Mesendoderm (in vitro differentiated cells): ENCODE measurements around the gene SMIM1.

ENCODE experiments used
- DNase-seq: peaks from one replicate; pipeline ENCODE4 v3.0.0; 2013
- H2AK5ac ChIP-seq: 2 replicates; pipeline ENCODE4 v1.6.1; 2013; ENCODE audit warnings: low read length, inconsistent platforms
- H2BK120ac ChIP-seq: 2 replicates; pipeline ENCODE4 v1.6.1; 2013; ENCODE audit warnings: low read depth, mild to moderate bottlenecking, low read length, moderate library complexity, mixed read lengths
- H2BK15ac ChIP-seq: replicated peaks from 2 replicates; pipeline ENCODE4 v1.6.1; 2013; ENCODE audit warnings: low read depth, mild to moderate bottlenecking, moderate library complexity
- H2BK5ac ChIP-seq: 2 replicates; pipeline ENCODE4 v1.6.1; 2013; ENCODE audit warnings: low read length, inconsistent platforms
- H3K18ac ChIP-seq: 2 replicates; pipeline ENCODE4 v1.6.1; 2013; ENCODE audit warnings: mild to moderate bottlenecking, low read length, mixed read lengths
- H3K23ac ChIP-seq: one replicate; pipeline ENCODE4 v1.6.1; 2013; ENCODE audit warnings: low read length
- H3K27ac ChIP-seq: 2 replicates; pipeline ENCODE4 v1.5.1; 2013; ENCODE audit warnings: low read depth, mild to moderate bottlenecking, inconsistent platforms, low read length, moderate library complexity
- H3K27me3 ChIP-seq: 2 replicates; pipeline ENCODE4 v1.6.1; 2013; ENCODE audit warnings: low read length, control low read depth, mild to moderate bottlenecking, inconsistent platforms; ENCODE audit not compliant: insufficient read depth, poor library complexity
- H3K36me3 ChIP-seq: 2 replicates; pipeline ENCODE4 v1.6.1; 2013; ENCODE audit warnings: low read length, inconsistent platforms; ENCODE audit not compliant: control insufficient read depth, insufficient read depth
- H3K4ac ChIP-seq: one replicate; pipeline ENCODE4 v1.6.1; 2013; ENCODE audit warnings: low read depth, mild to moderate bottlenecking, low read length, moderate library complexity
- H3K4me1 ChIP-seq: 2 replicates; pipeline ENCODE4 v1.6.1; 2013; ENCODE audit warnings: low read depth, low read length, inconsistent platforms; ENCODE audit not compliant: control insufficient read depth
- H3K4me2 ChIP-seq: 2 replicates; pipeline ENCODE4 v1.6.1; 2013; ENCODE audit warnings: low read length
- H3K4me3 ChIP-seq: 2 replicates; pipeline ENCODE4 v1.5.1; 2013; ENCODE audit warnings: mild to moderate bottlenecking, low read length
- H3K56ac ChIP-seq: one replicate; pipeline ENCODE4 v1.6.1; 2013; ENCODE audit warnings: low read length
- H3K79me1 ChIP-seq: 2 replicates; pipeline ENCODE4 v1.6.1; 2013; ENCODE audit warnings: low read length, inconsistent platforms
- H3K79me2 ChIP-seq: 2 replicates; pipeline ENCODE4 v1.6.1; 2013; ENCODE audit warnings: mild to moderate bottlenecking, low read length; ENCODE audit not compliant: control insufficient read depth, insufficient read depth
- H3K9ac ChIP-seq: 2 replicates; pipeline ENCODE4 v1.6.1; 2013; ENCODE audit warnings: low read length, inconsistent platforms
- H4K5ac ChIP-seq: one replicate; pipeline ENCODE4 v1.6.1; 2013; ENCODE audit warnings: low read length
- H4K8ac ChIP-seq: one replicate; pipeline ENCODE4 v1.6.1; 2013; ENCODE audit warnings: low read depth, mild to moderate bottlenecking, control low read depth, low read length, moderate library complexity
- WGBS: extraction: QIAGEN DNeasy Blood & Tissue Kit; methylation state at CpG from one replicate; pipeline ENCODE4 v1.1.7; 2013; ENCODE audit warnings: low lambda C conversion rate, missing lambda C conversion rate; ENCODE audit not compliant: insufficient coverage; ENCODE audit errors: extremely low coverage; 5-methylcytosine and 5-hydroxymethylcytosine counted together

Gene SMIM1

GRCh38 chr1:3778590-3779264 lies 6.2 kb downstream of the SMIM1 start:
- no peak overlapping the region for H2AK5ac ChIP-seq
- no peaks in the 10 kb centered on the region for H3K79me1 ChIP-seq
- no peak overlapping the region for H3K27ac ChIP-seq
- no peak overlapping the region for H3K4me2 ChIP-seq
- H2BK120ac ChIP-seq = no peak overlapping the region
- H3K56ac ChIP-seq = no peak overlapping the region
- H3K23ac ChIP-seq = no peak overlapping the region
- H2BK5ac ChIP-seq = no peak overlapping the region
- H4K5ac ChIP-seq = no peak overlapping the region
- H3K4ac ChIP-seq = no peak overlapping the region
- H3K27me3 ChIP-seq = no peaks in the 10 kb centered on the region
- no peak overlapping the region for H2BK15ac ChIP-seq
- DNase-seq = no peak
- no peak overlapping the region for H4K8ac ChIP-seq
- no peaks in the 10 kb centered on the region for H3K79me2 ChIP-seq
- H3K4me1 ChIP-seq = no peaks in the 10 kb centered on the region
- H3K36me3 ChIP-seq = peaks cover 11% of the 10 kb centered on the region
- WGBS = no CpG with 5 or more reads among the region's 14 CpGs
- no peak overlapping the region for H3K9ac ChIP-seq
- H3K18ac ChIP-seq = no peak overlapping the region
- no peak overlapping the region for H3K4me3 ChIP-seq

GRCh38 chr1:3779265-3779911 lies 6.8 kb downstream of the SMIM1 start:
- no peak overlapping the region for H3K4me3 ChIP-seq
- H4K5ac ChIP-seq = no peak overlapping the region
- H2AK5ac ChIP-seq = no peak overlapping the region
- peaks cover 14% of the 10 kb centered on the region for H3K36me3 ChIP-seq
- H3K79me2 ChIP-seq = no peaks in the 10 kb centered on the region
- no peak overlapping the region for H3K9ac ChIP-seq
- H3K79me1 ChIP-seq = no peaks in the 10 kb centered on the region
- no peak overlapping the region for H2BK15ac ChIP-seq
- DNase-seq = no peak
- no peak overlapping the region for H4K8ac ChIP-seq
- H3K23ac ChIP-seq = no peak overlapping the region
- no peak overlapping the region for H3K4ac ChIP-seq
- no peak overlapping the region for H3K4me2 ChIP-seq
- WGBS = no CpG with 5 or more reads among the region's 23 CpGs
- no peak overlapping the region for H3K27ac ChIP-seq
- no peak overlapping the region for H2BK5ac ChIP-seq
- H3K18ac ChIP-seq = no peak overlapping the region
- H2BK120ac ChIP-seq = no peak overlapping the region
- no peaks in the 10 kb centered on the region for H3K4me1 ChIP-seq
- no peak overlapping the region for H3K56ac ChIP-seq
- no peaks in the 10 kb centered on the region for H3K27me3 ChIP-seq

DNA sequence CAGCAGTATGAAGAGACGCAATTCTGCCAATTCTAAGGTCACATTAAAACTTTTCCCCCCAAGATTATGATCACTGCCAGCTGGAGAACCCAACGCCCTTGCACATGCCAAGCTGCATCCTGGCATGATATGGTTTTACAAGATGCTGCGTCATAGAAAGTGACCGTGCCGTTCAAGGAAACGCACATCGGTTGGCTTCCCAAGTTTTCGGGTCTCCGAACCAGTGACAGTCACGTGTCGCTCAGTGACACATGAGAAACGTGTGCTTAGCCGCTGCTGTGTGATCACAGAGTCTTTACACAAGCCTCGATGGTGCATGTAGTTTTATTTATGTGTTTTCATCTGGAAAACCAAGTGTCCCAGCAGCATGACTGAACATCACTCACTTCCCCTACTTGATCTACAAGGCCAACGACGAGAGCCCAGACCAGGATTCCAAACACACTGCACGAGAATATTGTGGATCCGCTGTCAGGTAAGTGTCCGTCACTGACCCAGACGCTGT lies 7.4 kb downstream of the SMIM1 start:
- DNase-seq = no peak
- peaks cover 15% of the 10 kb centered on the region for H3K36me3 ChIP-seq

GRCh38 chr1:3780901-3781300 lies 8.4 kb downstream of the SMIM1 start:
- Histone ChIP-seq H3K79me2 (no peaks in the 10 kb centered on the region), H3K79me1 (no peaks in the 10 kb centered on the region), H3K23ac (no peak overlapping the region), H2BK5ac (no peak overlapping the region), H2BK15ac (no peak overlapping the region), H3K27ac (no peak overlapping the region), H3K4me1 (no peaks in the 10 kb centered on the region), H4K8ac (no peak overlapping the region), H2AK5ac (no peak overlapping the region), H2BK120ac (no peak overlapping the region), H3K9ac (no peak overlapping the region), H3K27me3 (no peaks in the 10 kb centered on the region), H3K18ac (no peak overlapping the region), H3K4me2 (no peak overlapping the region), H3K56ac (no peak overlapping the region), H3K36me3 (peaks cover 16% of the 10 kb centered on the region), H4K5ac (no peak overlapping the region), H3K4me3 (no peak overlapping the region), H3K4ac (no peak overlapping the region)
- WGBS = no CpG with 5 or more reads among the region's 21 CpGs
- DNase-seq = no peak

More for the DNA sequence above, 7.4 kb downstream of the SMIM1 start:
- Histone ChIP-seq H3K4me1 (no peaks in the 10 kb centered on the region), H3K9ac (no peak overlapping the region), H2BK120ac (no peak overlapping the region), H4K8ac (no peak overlapping the region), H2BK5ac (no peak overlapping the region), H3K23ac (no peak overlapping the region), H3K18ac (no peak overlapping the region), H3K27me3 (no peaks in the 10 kb centered on the region), H3K56ac (no peak overlapping the region), H3K27ac (no peak overlapping the region), H2AK5ac (no peak overlapping the region), H2BK15ac (no peak overlapping the region), H3K4me3 (no peak overlapping the region), H3K79me1 (no peaks in the 10 kb centered on the region), H3K4ac (no peak overlapping the region), H3K4me2 (no peak overlapping the region), H3K79me2 (no peaks in the 10 kb centered on the region), H4K5ac (no peak overlapping the region)
- no CpG with 5 or more reads among the region's 20 CpGs for WGBS

DNA sequence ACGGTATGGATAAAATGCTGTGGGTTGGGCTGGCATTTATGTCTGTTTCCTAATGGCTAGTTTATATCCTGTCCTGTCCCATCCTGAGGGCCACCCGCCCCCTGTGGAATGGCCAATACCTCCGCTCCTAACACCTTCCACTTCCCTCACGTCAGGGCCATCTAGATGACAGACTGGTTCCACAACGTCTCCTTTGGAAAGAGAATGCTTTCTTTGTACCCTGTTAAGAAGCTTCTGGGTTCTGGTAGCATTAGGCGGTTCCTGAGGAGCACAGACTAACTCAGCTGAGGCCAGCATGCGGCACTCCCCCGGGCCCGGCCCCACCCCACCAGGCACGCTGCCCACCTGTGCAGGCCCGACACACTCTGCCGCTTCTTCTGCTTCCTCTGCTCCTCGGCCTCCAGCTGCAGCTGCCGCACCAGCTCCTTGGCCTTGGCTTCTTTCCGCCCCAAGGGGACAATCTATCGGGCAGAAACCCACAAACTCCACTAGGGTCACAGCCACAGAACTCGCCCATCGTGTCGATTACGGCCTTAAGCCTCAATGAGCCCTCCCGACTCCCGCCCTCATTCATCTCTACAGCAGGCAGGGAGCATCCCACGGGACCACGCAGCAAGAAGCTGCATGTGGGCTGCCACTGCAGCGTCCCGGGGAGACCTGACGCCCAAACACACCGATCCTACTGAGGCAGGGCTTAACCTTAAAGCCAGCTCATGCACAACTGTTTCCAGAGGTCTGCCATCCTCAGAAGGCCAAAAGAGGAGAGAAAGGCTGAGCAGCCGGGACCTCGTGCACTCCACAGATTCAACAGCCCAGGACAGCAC lies 11.3 kb downstream of the SMIM1 start:
- H3K4me1 ChIP-seq = no peaks in the 10 kb centered on the region
- H3K9ac ChIP-seq = no peak overlapping the region
- peaks cover 7% of the 10 kb centered on the region for H3K79me1 ChIP-seq
- no peak overlapping the region for H2BK15ac ChIP-seq
- H4K8ac ChIP-seq = no peak overlapping the region
- H3K23ac ChIP-seq = no peak overlapping the region
- no peak for DNase-seq
- H3K4ac ChIP-seq = no peak overlapping the region
- no peak overlapping the region for H2AK5ac ChIP-seq
- H3K27me3 ChIP-seq = no peaks in the 10 kb centered on the region
- H3K36me3 ChIP-seq = peaks cover 20% of the 10 kb centered on the region
- no peak overlapping the region for H3K4me3 ChIP-seq
- H2BK120ac ChIP-seq = no peak overlapping the region
- WGBS = no CpG with 5 or more reads among the region's 30 CpGs
- no peak overlapping the region for H4K5ac ChIP-seq
- no peak overlapping the region for H3K56ac ChIP-seq
- no peak overlapping the region for H3K18ac ChIP-seq
- H3K27ac ChIP-seq = no peak overlapping the region
- H2BK5ac ChIP-seq = no peak overlapping the region
- peaks cover 7% of the 10 kb centered on the region for H3K79me2 ChIP-seq
- no peak overlapping the region for H3K4me2 ChIP-seq
